Measurements from ENCODE around the gene MSS51.

DNA sequence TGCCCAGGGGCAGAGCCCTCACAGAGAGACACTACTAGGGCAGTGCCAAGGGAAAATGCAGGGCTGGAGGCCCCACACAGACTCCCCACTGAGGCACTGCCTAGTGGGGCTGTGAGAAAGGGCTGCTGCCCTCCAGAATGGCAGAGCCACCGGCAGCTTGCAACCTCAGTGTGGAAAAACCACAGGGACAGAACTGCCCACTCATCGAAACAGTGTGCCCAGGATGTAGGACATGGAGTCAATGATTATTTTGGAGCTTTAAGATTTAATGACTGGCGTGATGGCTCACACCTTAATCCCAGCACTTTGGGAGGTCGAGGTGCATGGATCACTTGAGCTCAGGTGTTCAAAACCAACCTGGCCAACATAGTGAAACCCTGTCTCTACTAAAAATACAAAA is 27.5 kb upstream of the MSS51 start:
- no peak for TF ChIP-seq CTCF (IDR thresholded peaks at IDR 0.05)
- no peak for TF ChIP-seq POLR2A (IDR thresholded peaks at IDR 0.05)
- no peak for TF ChIP-seq EP300 (IDR thresholded peaks at IDR 0.05)

All from ovary (tissue), 3 donors.